SK-N-MC (cell line): ENCODE measurements around the gene CDC73.
"Not testable (repeated sequence)": the region's sequence is repeated elsewhere in the genome, so short reads cannot be mapped to it uniquely, and the experiment has no call there.

Source experiments
- DNase-seq: peaks from one replicate; pipeline ENCODE4 v3.0.0-alpha.2; 2011; ENCODE audit warnings: low read depth, low spot score
- H3K27ac ChIP-seq: fragments of 200-600 bp; sonication (generic); 2 replicates; pipeline ENCODE4 v1.5.1; 2016; ENCODE audit warnings: mixed run types
- H3K36me3 ChIP-seq: fragments of 200-600 bp; sonication (generic); 2 replicates; pipeline ENCODE4 v1.6.1; 2017; ENCODE audit warnings: antibody characterized with exemption, low read length, mixed read lengths; ENCODE audit not compliant: insufficient read depth
- H3K4me3 ChIP-seq: fragments of 200-600 bp; sonication (generic); 2 replicates; pipeline ENCODE4 v1.5.1; 2016
- H3K9ac ChIP-seq: fragments of 200-600 bp; sonication (generic); 2 replicates; pipeline ENCODE4 v1.8.0; 2017; ENCODE audit warnings: mixed run types, mixed read lengths; ENCODE audit not compliant: insufficient read length
- H3K9me3 ChIP-seq: fragments of 200-600 bp; sonication (generic); 2 replicates; pipeline ENCODE4 v1.6.1; 2017; ENCODE audit warnings: low read depth, mild to moderate bottlenecking, antibody characterized with exemption, low read length, moderate library complexity, mixed read lengths
- EZH2 ChIP-seq: fragments of 200-600 bp; sonication (generic); IDR thresholded peaks from one replicate; pipeline ENCODE4 v1.6.1; 2017; ENCODE audit warnings: antibody characterized with exemption
- FOXP2 ChIP-seq: optimal IDR thresholded peaks from 2 replicates; pipeline ENCODE3; 2011; ENCODE audit warnings: mild to moderate bottlenecking, moderate library complexity; ENCODE audit not compliant: insufficient read depth; ENCODE audit errors: extremely low read length, control extremely low read depth
- POLR2AphosphoS5 ChIP-seq: IDR thresholded peaks from 2 replicates; pipeline ENCODE4 v1.6.1; 2012; ENCODE audit warnings: mild to moderate bottlenecking, low read depth, low read length, borderline replicate concordance

Gene CDC73

GRCh38 chr1:193110864-193111263, 11.0 kb upstream of the CDC73 start:
- H3K27ac ChIP-seq, result peak overlapping the region; percentile 75
- TF ChIP-seq FOXP2 (no peak), EZH2 (no peak), POLR2AphosphoS5 (no peak)
- H3K36me3 ChIP-seq, result no peaks in the 10 kb centered on the region
- H3K9ac ChIP-seq, result peak overlapping the region; percentile 34
- no peaks in the 10 kb centered on the region for H3K9me3 ChIP-seq
- no peak for DNase-seq
- H3K4me3 ChIP-seq, result no peak overlapping the region

- no peak for DNase-seq
- peak overlapping the region; percentile 75 for H3K27ac ChIP-seq
- H3K36me3 ChIP-seq, result no peaks in the 10 kb centered on the region
- no peak for TF ChIP-seq POLR2AphosphoS5
- TF ChIP-seq FOXP2, result no peak
- no peak for TF ChIP-seq EZH2
- H3K9ac ChIP-seq, result peak overlapping the region; percentile 34
- peak overlapping the region; percentile 35 for H3K4me3 ChIP-seq
- H3K9me3 ChIP-seq, result no peaks in the 10 kb centered on the region
These were observed 10.2 kb upstream of the CDC73 start for GRCh38 chr1:193111641-193112090.

GRCh38 chr1:193113258-193113991, 8.4 kb upstream of the CDC73 start:
- Histone ChIP-seq H3K9ac (peak overlapping the region; percentile 69), H3K4me3 (peak overlapping the region; percentile 71), H3K36me3 (no peaks in the 10 kb centered on the region), H3K9me3 (no peaks in the 10 kb centered on the region), H3K27ac (peak overlapping the region; percentile 55)
- DNase-seq, result no peak
- TF ChIP-seq POLR2AphosphoS5 (peak; percentile 34), FOXP2 (no peak)

DNA sequence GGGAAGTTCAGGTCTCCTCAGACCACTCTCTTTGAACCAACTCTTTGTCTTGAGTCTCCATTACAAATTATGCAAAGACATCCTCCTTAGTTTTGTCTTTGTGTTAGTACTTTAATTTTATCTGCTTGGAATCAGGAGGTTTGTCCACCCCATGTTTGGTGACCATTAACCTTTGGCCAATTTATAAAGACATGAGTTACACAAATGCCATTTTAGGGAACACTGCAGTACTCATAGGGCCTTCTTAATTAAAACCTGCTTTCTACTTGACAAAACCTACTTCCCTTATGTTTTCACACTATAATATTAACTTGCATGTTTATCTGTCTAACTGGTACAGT, 7.9 kb upstream of the CDC73 start:
- no peak for DNase-seq
- Histone ChIP-seq H3K9ac (peak overlapping the region; percentile 69), H3K36me3 (no peaks in the 10 kb centered on the region), H3K9me3 (no peaks in the 10 kb centered on the region), H3K4me3 (peak overlapping the region; percentile 71), H3K27ac (peak overlapping the region; percentile 55)
- TF ChIP-seq POLR2AphosphoS5 (no peak), FOXP2 (no peak), EZH2 (no peak)

- no peaks in the 10 kb centered on the region for H3K36me3 ChIP-seq
- peak overlapping the region; percentile 69 for H3K9ac ChIP-seq
- H3K27ac ChIP-seq, result peak overlapping the region; percentile 55
- no peak for TF ChIP-seq POLR2AphosphoS5
- TF ChIP-seq FOXP2, result no peak
- no peak for TF ChIP-seq EZH2
- peak overlapping the region; percentile 71 for H3K4me3 ChIP-seq
- no peak for DNase-seq
- H3K9me3 ChIP-seq, result no peaks in the 10 kb centered on the region
These were observed 7.2 kb upstream of the CDC73 start for GRCh38 chr1:193114485-193115095.

DNA sequence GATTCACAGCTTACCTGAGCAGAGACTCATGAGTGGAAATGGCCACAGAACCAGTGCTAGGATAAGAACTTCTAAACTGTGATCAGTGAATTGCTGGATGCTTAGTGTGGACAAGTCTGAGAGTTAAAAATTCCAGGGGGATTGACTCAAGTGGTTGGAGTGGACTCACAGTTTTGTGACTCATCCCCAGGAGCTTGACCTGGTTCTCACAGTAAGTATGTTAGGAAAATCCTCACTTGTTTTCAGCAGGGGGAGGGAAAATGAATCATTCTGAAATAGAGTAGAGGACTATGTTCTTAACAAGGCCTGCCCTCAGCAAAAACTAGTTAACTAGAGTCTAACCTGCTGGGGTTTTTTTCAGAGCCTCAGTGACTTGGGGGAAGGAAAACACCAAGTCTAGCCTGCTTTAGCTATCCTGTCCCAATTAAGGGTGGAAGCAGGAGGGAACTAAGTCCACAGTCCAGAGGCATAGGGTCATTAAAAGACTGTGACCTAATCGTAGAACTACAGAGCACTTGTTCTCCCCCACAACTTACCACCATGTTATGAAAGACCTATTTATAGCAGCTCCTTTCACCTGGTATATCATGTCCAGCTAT, 6.1 kb upstream of the CDC73 start:
- Histone ChIP-seq H3K27ac (no peak overlapping the region), H3K9me3 (no peaks in the 10 kb centered on the region), H3K9ac (no peak overlapping the region), H3K4me3 (peak overlapping the region; percentile 32), H3K36me3 (no peaks in the 10 kb centered on the region)
- TF ChIP-seq FOXP2 (no peak), POLR2AphosphoS5 (no peak), EZH2 (no peak)
- DNase-seq, result no peak

- not testable (repeated sequence) for H3K9me3 ChIP-seq, H3K9ac ChIP-seq, H3K36me3 ChIP-seq, DNase-seq, H3K27ac ChIP-seq, H3K4me3 ChIP-seq
These were observed 4.7 kb upstream of the CDC73 start for GRCh38 chr1:193117167-193117566.

GRCh38 chr1:193118194-193118593, 3.6 kb upstream of the CDC73 start:
- Histone ChIP-seq H3K9me3 (no peaks in the 10 kb centered on the region), H3K27ac (no peak overlapping the region), H3K9ac (no peak overlapping the region), H3K36me3 (no peaks in the 10 kb centered on the region), H3K4me3 (no peak overlapping the region)
- TF ChIP-seq POLR2AphosphoS5, result no peak
- no peak for TF ChIP-seq EZH2
- TF ChIP-seq FOXP2, result no peak
- DNase-seq, result no peak
